Measurements from ENCODE around the gene RASSF4.

The RASSF4 gene

GRCh38 chr10:44951576-44952226, 7.9 kb upstream of the RASSF4 start:
- Histone ChIP-seq H3K4me2 (ENCODE audit: insufficient read depth, low read length) (no peak overlapping the region), H2AFZ (ENCODE audit: low read depth, low read length) (no peak overlapping the region), H4K20me1 (ENCODE audit: insufficient read depth, low read length) (no peaks in the 10 kb centered on the region), H3K9ac (ENCODE audit: low read depth, low read length) (no peak overlapping the region), H3K27me3 (ENCODE audit: insufficient read depth, low read length, poor library complexity) (no peaks in the 10 kb centered on the region), H3K4me1 (ENCODE audit: insufficient read depth, low read length) (no peaks in the 10 kb centered on the region), H3K36me3 (ENCODE audit: insufficient read depth, low read length) (peaks cover 6% of the 10 kb centered on the region; the same call in 1 of the 2 replicates), H3K9me3 (ENCODE audit: insufficient read depth, low read length, severe bottlenecking) (no peaks in the 10 kb centered on the region), H3K4me3 (ENCODE audit: low read depth in 1 of 2, low read length in 2 of 2) (no peak overlapping the region), H3K27ac (ENCODE audit: low read length) (no peak overlapping the region), H3K79me2 (ENCODE audit: insufficient read depth, low read length) (no peaks in the 10 kb centered on the region)
- no peak for DNase-seq
- TF ChIP-seq EZH2 (IDR thresholded peaks at IDR 0.05; ENCODE audit: borderline replicate concordance, low read depth, low read length, severe bottlenecking) (no peak), CTCF (IDR thresholded peaks at IDR 0.05; ENCODE audit: borderline replicate concordance, extremely low read depth, low read length, poor library complexity, severe bottlenecking) (no peak)
- no peak for ATAC-seq (ENCODE audit: insufficient read depth, low read depth)

GRCh38 chr10:44952779-44953231, 6.8 kb upstream of the RASSF4 start:
- TF ChIP-seq CTCF (IDR thresholded peaks at IDR 0.05; ENCODE audit: borderline replicate concordance, extremely low read depth, low read length, poor library complexity, severe bottlenecking) = no peak
- no peak for TF ChIP-seq EZH2 (IDR thresholded peaks at IDR 0.05; ENCODE audit: borderline replicate concordance, low read depth, low read length, severe bottlenecking)
- H2AFZ ChIP-seq (ENCODE audit: low read depth, low read length) = no peak overlapping the region
- ATAC-seq (ENCODE audit: insufficient read depth, low read depth) (no peak), DNase-seq (no peak)
- H4K20me1 ChIP-seq (ENCODE audit: insufficient read depth, low read length) = no peaks in the 10 kb centered on the region
- H3K4me2 ChIP-seq (ENCODE audit: insufficient read depth, low read length) = no peak overlapping the region
- H3K79me2 ChIP-seq (ENCODE audit: insufficient read depth, low read length) = no peaks in the 10 kb centered on the region
- peaks cover 3% of the 10 kb centered on the region; the same call in 1 of the 2 replicates for H3K4me1 ChIP-seq (ENCODE audit: insufficient read depth, low read length)
- H3K4me3 ChIP-seq (ENCODE audit: low read depth in 1 of 2, low read length in 2 of 2) = no peak overlapping the region
- H3K36me3 ChIP-seq (ENCODE audit: insufficient read depth, low read length) = peaks cover 8% of the 10 kb centered on the region; the same call in 1 of the 2 replicates
- no peak overlapping the region for H3K9ac ChIP-seq (ENCODE audit: low read depth, low read length)
- no peak overlapping the region for H3K27ac ChIP-seq (ENCODE audit: low read length)
- H3K9me3 ChIP-seq (ENCODE audit: insufficient read depth, low read length, severe bottlenecking) = no peaks in the 10 kb centered on the region
- no peaks in the 10 kb centered on the region for H3K27me3 ChIP-seq (ENCODE audit: insufficient read depth, low read length, poor library complexity)

GRCh38 chr10:44954042-44954441, 5.6 kb upstream of the RASSF4 start:
- Histone ChIP-seq H4K20me1 (ENCODE audit: insufficient read depth, low read length) (no peaks in the 10 kb centered on the region), H3K4me3 (ENCODE audit: low read depth in 1 of 2, low read length in 2 of 2) (no peak overlapping the region), H3K27ac (ENCODE audit: low read length) (no peak overlapping the region), H3K27me3 (ENCODE audit: insufficient read depth, low read length, poor library complexity) (no peaks in the 10 kb centered on the region), H3K9me3 (ENCODE audit: insufficient read depth, low read length, severe bottlenecking) (no peaks in the 10 kb centered on the region), H3K9ac (ENCODE audit: low read depth, low read length) (no peak overlapping the region), H3K79me2 (ENCODE audit: insufficient read depth, low read length) (peaks cover 6% of the 10 kb centered on the region; the same call in 1 of the 2 replicates), H2AFZ (ENCODE audit: low read depth, low read length) (no peak overlapping the region), H3K36me3 (ENCODE audit: insufficient read depth, low read length) (peaks cover 8% of the 10 kb centered on the region; the same call in 1 of the 2 replicates), H3K4me2 (ENCODE audit: insufficient read depth, low read length) (no peak overlapping the region), H3K4me1 (ENCODE audit: insufficient read depth, low read length) (peaks cover 16% of the 10 kb centered on the region)
- TF ChIP-seq EZH2 (IDR thresholded peaks at IDR 0.05; ENCODE audit: borderline replicate concordance, low read depth, low read length, severe bottlenecking) = no peak
- TF ChIP-seq CTCF (IDR thresholded peaks at IDR 0.05; ENCODE audit: borderline replicate concordance, extremely low read depth, low read length, poor library complexity, severe bottlenecking) = no peak
- DNase-seq = no peak
- ATAC-seq (ENCODE audit: insufficient read depth, low read depth) = no peak

Data from DND-41 (cell line).